Stimulated activated naive CD8-positive, alpha-beta T cell treated with anti-CD3 and anti-CD28 coated beads, Interleukin-15, amount 100 ng/mL, for 72 hours (primary cell): ENCODE results near the gene NUPR1.
"Not testable (repeated sequence)": the region's sequence is repeated elsewhere in the genome, so short reads cannot be mapped to it uniquely, and the experiment has no call there.

Source experiments
- ATAC-seq: fragments of 150-1000 bp; cut with Tn5 transposase; 2 replicates; pipeline ENCODE4 v1.10.0; 2021; ENCODE audit warnings: mild to moderate bottlenecking, moderate library complexity
- DNase-seq, 2 donors: peaks; one replicate each; pipeline ENCODE4 v3.0.0; 2021 to 2022
- H3K27ac Mint-ChIP-seq, 2 donors: one replicate each; pipeline ENCODE4 v1.8.0; 2022; ENCODE audit warnings: mild to moderate bottlenecking in 2 of 2, mixed read lengths in 2 of 2, moderate library complexity in 2 of 2
- H3K27me3 Mint-ChIP-seq: one replicate; pipeline ENCODE4 v1.8.0; 2022; ENCODE audit warnings: mixed read lengths
- H3K4me1 Mint-ChIP-seq: one replicate; pipeline ENCODE4 v1.8.0; 2022; ENCODE audit warnings: mild to moderate bottlenecking, mixed read lengths
- H3K4me3 Mint-ChIP-seq, 2 donors: one replicate each; pipeline ENCODE4 v1.8.0; 2022; ENCODE audit warnings: mild to moderate bottlenecking in 2 of 2, mixed read lengths in 2 of 2, moderate library complexity in 1 of 2
- H3K9me3 Mint-ChIP-seq, 2 donors: one replicate each; pipeline ENCODE4 v1.8.0; 2022; ENCODE audit warnings: mixed read lengths in 2 of 2

The NUPR1 gene

GRCh38 chr16:28498666-28499381 is 40.0 kb downstream of the NUPR1 start:
- no peaks in the 10 kb centered on the region for H3K9me3 Mint-ChIP-seq
- DNase-seq, result no peak
- peaks cover 38% of the 10 kb centered on the region for H3K4me1 Mint-ChIP-seq
- no peak overlapping the region for H3K4me3 Mint-ChIP-seq
- no peak overlapping the region for H3K27ac Mint-ChIP-seq
- no peak for ATAC-seq
- no peaks in the 10 kb centered on the region for H3K27me3 Mint-ChIP-seq

GRCh38 chr16:28497861-28498599 is 40.7 kb downstream of the NUPR1 start:
- Mint-ChIP-seq H3K27ac (peak overlapping the region in 1 of 2 donors; percentile 61), H3K9me3 (no peaks in the 10 kb centered on the region), H3K4me3 (no peak overlapping the region), H3K27me3 (no peaks in the 10 kb centered on the region), H3K4me1 (peaks cover 46% of the 10 kb centered on the region)
- DNase-seq (no peak), ATAC-seq (no peak)

DNA sequence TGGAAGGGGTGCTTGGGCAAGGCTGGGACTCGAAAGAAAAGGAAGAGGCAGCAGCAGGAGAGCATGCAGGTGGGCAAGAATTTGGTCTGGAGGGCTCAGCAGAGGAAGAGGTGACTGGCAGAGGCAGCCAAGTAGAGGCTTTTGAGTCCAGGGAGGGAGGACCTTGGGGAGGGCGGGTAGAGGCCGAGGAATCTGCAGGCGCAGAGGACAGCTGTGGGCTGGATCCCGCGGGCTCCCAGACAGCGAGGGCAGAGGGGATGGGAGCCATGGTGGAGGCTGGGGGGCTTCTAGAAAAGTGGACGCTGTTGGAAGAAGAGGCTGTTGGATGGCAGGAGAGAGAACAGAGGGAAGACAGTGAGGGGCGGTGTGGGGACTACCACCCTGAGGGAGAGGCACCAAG is 41.4 kb downstream of the NUPR1 start:
- DNase-seq (no peak), ATAC-seq (no peak)
- Mint-ChIP-seq H3K9me3 (no peaks in the 10 kb centered on the region), H3K4me3 (no peak overlapping the region), H3K4me1 (peaks cover 49% of the 10 kb centered on the region), H3K27me3 (no peaks in the 10 kb centered on the region), H3K27ac (peak overlapping the region in 1 of 2 donors; percentile 64)

DNA sequence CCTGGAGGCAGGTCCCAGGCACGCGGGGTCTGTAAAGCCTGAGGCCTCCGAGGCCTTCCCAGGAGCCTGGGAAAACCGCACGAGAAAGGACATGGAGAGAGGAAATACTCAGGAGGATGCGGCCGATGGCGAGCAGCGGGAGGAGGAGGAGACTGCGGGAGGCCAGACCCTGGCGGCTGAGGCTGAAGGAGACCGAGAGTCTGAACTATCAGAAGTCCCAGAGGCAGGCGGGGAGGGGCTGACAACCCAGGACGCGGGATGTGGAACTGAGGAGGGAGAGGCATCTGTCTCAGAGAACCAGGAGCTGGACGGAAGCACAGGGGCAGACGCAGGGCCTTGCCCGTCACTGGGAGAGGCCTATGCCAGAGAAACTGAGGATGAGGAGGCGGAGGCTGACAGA is 41.9 kb downstream of the NUPR1 start:
- Mint-ChIP-seq H3K27me3 (no peaks in the 10 kb centered on the region), H3K27ac (no peak overlapping the region)
- no peak for ATAC-seq

DNA sequence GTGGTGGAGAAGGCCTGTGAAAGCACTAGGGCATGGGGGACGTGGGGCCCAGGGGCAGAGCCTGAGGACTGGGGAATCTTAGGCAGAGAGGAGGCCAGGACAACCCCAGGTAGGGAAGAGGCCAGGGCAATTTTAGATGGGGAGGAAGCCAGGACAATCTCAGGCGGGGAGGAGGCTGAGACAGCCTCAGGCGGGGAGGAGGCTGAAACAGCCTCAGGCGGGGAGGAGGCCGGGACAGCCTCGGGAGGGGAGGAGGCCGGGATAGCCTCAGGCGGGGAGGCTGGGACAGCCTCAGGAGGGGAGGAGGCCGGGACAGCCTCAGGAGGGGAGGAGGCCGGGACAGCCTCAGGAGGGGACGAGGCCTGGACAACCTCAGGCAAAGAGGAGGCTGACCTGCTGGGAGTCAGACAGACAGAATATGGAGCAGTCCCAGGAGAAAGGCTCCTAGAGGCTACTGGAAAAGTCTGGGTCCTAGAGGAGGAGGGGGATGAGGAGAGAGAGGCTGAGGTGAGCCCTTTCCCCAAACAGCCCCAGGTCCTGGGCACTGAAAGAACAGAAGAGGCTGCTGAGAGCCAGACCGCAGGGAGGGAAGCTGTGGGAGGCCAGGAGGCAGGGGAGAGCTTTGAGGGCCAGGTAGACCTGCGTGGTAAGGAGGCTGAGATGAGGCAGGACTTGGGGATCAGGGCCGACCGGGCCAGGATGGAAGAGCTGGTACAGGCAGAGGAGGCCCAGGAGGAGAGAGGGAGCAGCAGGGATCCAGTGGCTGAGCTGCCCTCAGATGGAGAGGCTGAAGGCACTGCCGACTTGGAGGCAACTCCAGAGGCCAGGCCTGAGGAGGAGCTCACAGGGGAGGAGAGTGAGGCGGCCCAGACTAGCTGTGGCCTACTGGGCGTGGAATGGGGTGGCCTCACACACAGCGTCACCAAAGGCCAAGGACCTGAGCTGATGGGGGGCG is 42.7 kb downstream of the NUPR1 start:
- Mint-ChIP-seq H3K4me1 (peaks cover 49% of the 10 kb centered on the region), H3K27me3 (no peaks in the 10 kb centered on the region), H3K4me3 (peak overlapping the region; percentile 91 to 98), H3K9me3 (no peaks in the 10 kb centered on the region), H3K27ac (peak overlapping the region; percentile 94 to 97)
- no peak for DNase-seq
- no peak for ATAC-seq

More for the DNA sequence above, 41.9 kb downstream of the NUPR1 start:
- DNase-seq, result no peak
- H3K4me1 Mint-ChIP-seq, result peaks cover 49% of the 10 kb centered on the region
- H3K4me3 Mint-ChIP-seq, result no peak overlapping the region
- no peaks in the 10 kb centered on the region for H3K9me3 Mint-ChIP-seq

GRCh38 chr16:28495098-28495793 is 43.5 kb downstream of the NUPR1 start:
- ATAC-seq (no peak), DNase-seq (no peak)
- H3K27ac Mint-ChIP-seq, result peak overlapping the region; percentile 94 to 97
- no peaks in the 10 kb centered on the region for H3K27me3 Mint-ChIP-seq
- peaks cover 49% of the 10 kb centered on the region for H3K4me1 Mint-ChIP-seq
- H3K4me3 Mint-ChIP-seq, result peak overlapping the region; percentile 91 to 98
- H3K9me3 Mint-ChIP-seq, result no peaks in the 10 kb centered on the region

GRCh38 chr16:28494121-28494851 is 44.5 kb downstream of the NUPR1 start, which contains the start of gene APOBR:
Gene APOBR (plus strand): TSS chr16:28494643. CDS start chr16:28494682, 39 bp downstream.
- H3K4me3 Mint-ChIP-seq, result peak within 1 kb of the TSS; percentile 91 to 98
- H3K9me3 Mint-ChIP-seq, result no peaks in the 10 kb centered on the region
- H3K27me3 Mint-ChIP-seq, result no peaks in the 10 kb centered on the region
- H3K4me1 Mint-ChIP-seq, result peaks cover 57% of the 10 kb centered on the region
- H3K27ac Mint-ChIP-seq, result peak within 1 kb of the TSS; percentile 94 to 97
- ATAC-seq, result peak; percentile 88
- DNase-seq, result peak; percentile 84 to 94

DNA sequence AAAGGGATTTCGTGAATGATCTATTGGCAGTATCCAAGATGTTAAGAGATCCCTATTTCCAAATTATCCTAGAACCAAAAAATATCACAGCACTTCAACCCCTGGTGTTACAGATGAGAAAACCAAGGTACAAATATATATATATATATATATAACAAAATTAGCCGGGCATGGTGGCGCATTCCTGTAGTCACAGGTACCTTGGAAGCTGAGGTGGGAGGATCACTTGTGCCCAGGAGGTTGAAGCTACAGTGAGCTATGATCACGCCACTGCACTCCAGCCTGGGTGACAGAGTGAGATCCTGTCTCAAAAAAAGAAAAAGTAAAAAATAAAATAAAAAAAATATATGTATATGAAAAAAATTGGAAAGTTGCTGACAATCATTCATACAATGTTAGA is 46.3 kb downstream of the NUPR1 start:
- Mint-ChIP-seq H3K9me3 (no peaks in the 10 kb centered on the region), H3K4me1 (peaks cover 70% of the 10 kb centered on the region), H3K27me3 (no peaks in the 10 kb centered on the region), H3K27ac (peak overlapping the region; percentile 100), H3K4me3 (peak overlapping the region; percentile 91 to 98)
- ATAC-seq (no peak), DNase-seq (no peak)

DNA sequence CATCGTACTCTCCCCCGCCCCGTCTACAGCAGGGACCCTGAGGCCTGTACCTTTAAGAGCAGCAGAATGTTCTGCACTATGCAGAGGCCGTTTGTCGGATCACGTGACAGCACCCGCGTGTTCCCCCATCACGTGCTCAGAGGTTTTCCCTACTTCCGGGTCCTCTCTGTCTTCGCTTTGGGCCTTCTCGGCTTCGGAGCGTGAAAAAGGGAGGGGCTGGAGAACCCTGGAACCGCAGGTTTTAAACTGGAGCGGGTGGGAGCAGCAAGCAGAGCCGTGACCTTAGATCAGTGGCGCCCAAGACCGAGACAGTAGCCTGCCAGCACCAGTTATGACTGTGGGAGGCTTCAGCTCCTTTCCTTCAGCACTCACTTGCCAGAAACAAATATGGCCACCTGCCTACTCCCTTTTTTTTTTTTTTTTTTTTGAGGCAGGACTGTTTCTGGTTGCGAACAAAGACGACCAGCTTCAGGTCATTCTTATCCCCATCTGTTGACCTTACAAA is 46.8 kb downstream of the NUPR1 start, which contains the start of gene CLN3:
Gene CLN3 (minus strand): TSS at position 105 of the 505 bp plus-strand sequence. CDS start 315 bp downstream, outside the sequence.
- ATAC-seq (peak; percentile 77), DNase-seq (peak; percentile 86 to 93)
- H3K27ac Mint-ChIP-seq, result peak within 1 kb of the TSS; percentile 100
- H3K9me3 Mint-ChIP-seq, result no peaks in the 10 kb centered on the region
- H3K4me3 Mint-ChIP-seq, result peak within 1 kb of the TSS; percentile 91 to 98
- H3K4me1 Mint-ChIP-seq, result peaks cover 69% of the 10 kb centered on the region
- H3K27me3 Mint-ChIP-seq, result no peaks in the 10 kb centered on the region

DNA sequence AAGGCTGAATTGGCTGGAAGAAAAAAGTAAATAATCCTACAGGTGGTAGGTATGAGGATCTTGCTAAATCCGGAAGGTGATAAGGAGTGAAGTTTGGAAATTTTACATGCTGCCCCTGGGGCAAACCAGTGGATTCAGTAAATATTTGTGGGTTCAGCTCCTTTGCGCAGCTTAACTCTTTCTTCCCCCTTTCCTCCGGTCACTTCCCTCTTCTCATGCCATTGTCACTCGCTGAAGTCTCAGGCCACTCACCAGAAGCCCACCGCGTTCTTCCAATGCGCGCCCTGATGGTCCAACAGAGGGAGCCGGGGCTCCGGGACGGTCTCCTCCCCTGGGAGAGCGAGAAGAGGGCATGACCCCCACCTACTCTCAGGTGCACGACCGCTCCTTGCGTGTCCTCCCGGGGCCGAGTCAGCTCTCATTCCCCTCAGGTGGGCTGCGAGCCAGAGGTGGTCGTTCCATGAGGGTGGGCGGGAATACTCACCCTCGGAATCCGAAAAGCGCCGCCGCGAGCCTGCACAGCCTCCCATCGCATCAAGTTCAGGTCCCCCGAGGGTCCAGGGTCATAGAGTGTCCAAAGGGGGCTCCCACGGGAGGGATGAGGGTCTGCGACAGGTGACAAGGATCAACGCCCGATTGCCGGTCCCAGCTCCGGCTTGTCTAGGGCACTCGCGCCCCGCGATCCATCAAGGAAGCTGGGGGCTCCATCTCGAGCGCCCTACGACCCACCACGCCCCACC is 47.4 kb downstream of the NUPR1 start:
- H3K27me3 Mint-ChIP-seq, result no peaks in the 10 kb centered on the region
- no peak for DNase-seq
- H3K9me3 Mint-ChIP-seq, result no peaks in the 10 kb centered on the region
- H3K4me3 Mint-ChIP-seq, result peak overlapping the region; percentile 91 to 98
- peaks cover 62% of the 10 kb centered on the region for H3K4me1 Mint-ChIP-seq
- ATAC-seq, result no peak
- H3K27ac Mint-ChIP-seq, result peak overlapping the region; percentile 100

DNA sequence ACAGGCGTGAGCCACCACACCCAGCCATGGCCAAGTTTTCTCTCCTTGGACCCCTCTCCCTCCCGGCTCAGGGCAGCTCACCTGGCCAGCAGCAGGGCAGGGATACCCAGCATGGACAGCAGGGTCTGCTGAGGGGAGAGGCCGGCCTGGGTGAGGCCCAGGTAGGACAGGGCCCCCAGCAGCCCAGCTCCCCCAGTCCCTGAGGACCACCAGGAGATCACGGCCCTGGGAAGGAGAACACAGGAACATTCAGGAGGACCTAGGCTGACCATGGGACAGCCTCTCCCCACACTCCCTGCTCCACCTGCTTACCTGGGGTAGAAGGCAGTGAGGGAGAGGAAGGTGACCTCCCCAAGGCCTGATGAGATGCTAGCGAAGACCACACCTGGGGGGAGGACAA is 52.5 kb downstream of the NUPR1 start:
- H3K4me1 Mint-ChIP-seq, result peaks cover 26% of the 10 kb centered on the region

DNA sequence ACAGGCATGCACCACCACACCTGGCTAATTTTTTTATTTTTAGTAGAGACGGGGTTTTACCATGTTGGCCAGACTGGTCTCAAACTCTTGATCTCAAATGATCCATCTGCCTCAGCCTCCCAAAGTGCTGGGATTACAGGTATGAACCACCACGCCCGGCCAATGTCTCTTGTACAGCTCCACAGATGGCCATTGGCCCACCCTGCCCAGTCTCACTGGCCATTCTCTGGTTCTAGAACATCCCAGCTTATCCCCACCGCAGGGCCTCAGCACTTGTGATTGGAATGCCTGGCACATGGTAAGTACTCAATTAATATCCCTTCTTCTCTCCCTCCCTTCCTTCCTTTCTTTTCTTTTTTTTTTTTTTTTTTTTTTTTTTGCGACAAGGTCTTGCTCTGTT is 55.4 kb downstream of the NUPR1 start:
- H3K4me1 Mint-ChIP-seq, DNase-seq, H3K9me3 Mint-ChIP-seq, ATAC-seq, H3K4me3 Mint-ChIP-seq, H3K27me3 Mint-ChIP-seq: not testable (repeated sequence)
- peak overlapping the region in 1 of 2 donors; percentile 93 for H3K27ac Mint-ChIP-seq

More for the DNA sequence above, 52.5 kb downstream of the NUPR1 start:
- Mint-ChIP-seq H3K9me3 (no peaks in the 10 kb centered on the region), H3K27me3 (no peaks in the 10 kb centered on the region), H3K4me3 (no peak overlapping the region), H3K27ac (peak overlapping the region in 1 of 2 donors; percentile 48)
- ATAC-seq, result no peak
- DNase-seq, result no peak
